ENCODE measurements around the gene HEXB.
"Not testable (repeated sequence)": the region's sequence is repeated elsewhere in the genome, so short reads cannot be mapped to it uniquely, and the experiment has no call there.

The HEXB gene

DNA sequence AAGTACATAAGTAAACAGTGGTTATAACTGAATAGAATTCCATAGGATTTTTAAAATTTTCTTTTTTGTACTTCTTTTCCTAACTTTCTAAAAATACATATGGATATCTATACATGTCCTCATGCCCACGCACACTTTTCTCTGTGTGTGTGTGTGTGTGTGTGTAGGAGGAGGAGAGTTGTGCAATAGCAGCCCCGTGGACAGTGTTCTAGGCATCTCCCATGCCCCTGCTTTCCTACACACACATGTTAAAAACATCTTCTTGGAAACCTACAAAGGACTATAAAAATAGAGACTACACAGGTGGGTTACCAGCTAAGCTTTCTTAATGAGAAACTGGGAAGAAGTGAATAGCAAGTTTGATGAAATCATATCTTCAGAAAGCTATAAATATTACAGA is 19.8 kb upstream of the HEXB start:
- Histone ChIP-seq H3K4me1 (ENCODE audit: control insufficient read depth, insufficient read depth, low read length) (no peaks in the 10 kb centered on the region), H3K9ac (ENCODE audit: low read length) (no peak overlapping the region), H3K27ac (ENCODE audit: low read depth, low read length) (no peak overlapping the region), H3K4me3 (ENCODE audit: low read length) (no peak overlapping the region), H3K36me3 (ENCODE audit: control insufficient read depth, insufficient read depth, low read length) (no peaks in the 10 kb centered on the region), H3K27me3 (ENCODE audit: control insufficient read depth, insufficient read depth, low read length) (no peaks in the 10 kb centered on the region)

GRCh38 chr5:74665816-74666215 is 19.2 kb upstream of the HEXB start:
- Histone ChIP-seq H3K9ac (ENCODE audit: low read length) (no peak overlapping the region), H3K27me3 (ENCODE audit: control insufficient read depth, insufficient read depth, low read length) (no peaks in the 10 kb centered on the region), H3K4me3 (ENCODE audit: low read length) (no peak overlapping the region), H3K4me1 (ENCODE audit: control insufficient read depth, insufficient read depth, low read length) (no peaks in the 10 kb centered on the region), H3K27ac (ENCODE audit: low read depth, low read length) (no peak overlapping the region), H3K36me3 (ENCODE audit: control insufficient read depth, insufficient read depth, low read length) (no peaks in the 10 kb centered on the region)

GRCh38 chr5:74667396-74667795 is 17.6 kb upstream of the HEXB start:
- no peaks in the 10 kb centered on the region for H3K36me3 ChIP-seq (ENCODE audit: control insufficient read depth, insufficient read depth, low read length)
- H3K4me1 ChIP-seq (ENCODE audit: control insufficient read depth, insufficient read depth, low read length): no peaks in the 10 kb centered on the region
- H3K4me3 ChIP-seq (ENCODE audit: low read length): no peak overlapping the region
- no peak overlapping the region for H3K27ac ChIP-seq (ENCODE audit: low read depth, low read length)
- H3K9ac ChIP-seq (ENCODE audit: low read length): no peak overlapping the region
- H3K27me3 ChIP-seq (ENCODE audit: control insufficient read depth, insufficient read depth, low read length): no peaks in the 10 kb centered on the region

- Histone ChIP-seq H3K27me3 (ENCODE audit: control insufficient read depth, insufficient read depth, low read length) (no peaks in the 10 kb centered on the region), H3K27ac (ENCODE audit: low read depth, low read length) (no peak overlapping the region), H3K4me3 (ENCODE audit: low read length) (no peak overlapping the region), H3K9ac (ENCODE audit: low read length) (no peak overlapping the region), H3K4me1 (ENCODE audit: control insufficient read depth, insufficient read depth, low read length) (peaks cover 4% of the 10 kb centered on the region), H3K36me3 (ENCODE audit: control insufficient read depth, insufficient read depth, low read length) (no peaks in the 10 kb centered on the region)
These were observed 15.2 kb upstream of the HEXB start for GRCh38 chr5:74669821-74670220.

GRCh38 chr5:74670396-74671038 is 14.5 kb upstream of the HEXB start:
- no peak overlapping the region for H3K4me3 ChIP-seq (ENCODE audit: low read length)
- peaks cover 4% of the 10 kb centered on the region for H3K4me1 ChIP-seq (ENCODE audit: control insufficient read depth, insufficient read depth, low read length)
- no peak overlapping the region for H3K27ac ChIP-seq (ENCODE audit: low read depth, low read length)
- no peaks in the 10 kb centered on the region for H3K27me3 ChIP-seq (ENCODE audit: control insufficient read depth, insufficient read depth, low read length)
- H3K36me3 ChIP-seq (ENCODE audit: control insufficient read depth, insufficient read depth, low read length): no peaks in the 10 kb centered on the region
- H3K9ac ChIP-seq (ENCODE audit: low read length): no peak overlapping the region

DNA sequence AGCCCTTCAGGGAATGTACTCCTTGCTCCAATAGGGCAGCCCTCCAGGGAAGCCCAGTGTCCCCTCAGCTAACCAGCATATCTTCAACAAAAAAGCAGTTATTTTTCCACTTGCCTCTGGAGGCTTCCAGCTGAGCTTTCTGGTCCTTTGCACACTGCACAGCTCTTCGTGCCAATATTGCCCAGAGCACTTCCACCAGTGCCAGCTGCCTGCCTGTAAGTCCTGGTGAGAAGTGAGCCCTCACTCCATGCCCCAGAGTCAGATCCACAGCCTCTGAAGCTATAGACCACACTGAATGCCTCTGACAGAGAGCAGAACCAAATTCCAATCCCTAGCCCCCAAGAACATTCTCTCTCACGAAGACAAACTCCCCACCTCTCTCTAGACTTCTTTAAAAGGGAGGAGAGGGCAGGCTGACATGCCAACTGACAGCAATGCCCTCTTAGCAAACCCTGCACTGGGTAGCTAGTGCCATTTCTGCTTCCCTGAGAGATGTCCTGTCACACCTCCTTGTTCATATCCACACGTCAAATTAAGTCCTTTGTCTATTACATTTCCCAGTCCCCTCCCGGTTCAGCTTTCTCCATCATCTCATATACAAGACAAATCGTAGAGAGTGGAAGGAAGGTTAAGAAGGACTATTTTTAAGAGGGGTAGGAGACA is 12.7 kb upstream of the HEXB start:
- Histone ChIP-seq H3K9ac (ENCODE audit: low read length) (no peak overlapping the region), H3K27ac (ENCODE audit: low read depth, low read length) (no peak overlapping the region), H3K27me3 (ENCODE audit: control insufficient read depth, insufficient read depth, low read length) (no peaks in the 10 kb centered on the region), H3K4me1 (ENCODE audit: control insufficient read depth, insufficient read depth, low read length) (peaks cover 4% of the 10 kb centered on the region), H3K36me3 (ENCODE audit: control insufficient read depth, insufficient read depth, low read length) (no peaks in the 10 kb centered on the region), H3K4me3 (ENCODE audit: low read length) (no peak overlapping the region)

GRCh38 chr5:74673011-74673790 is 11.8 kb upstream of the HEXB start:
- Histone ChIP-seq H3K36me3 (ENCODE audit: control insufficient read depth, insufficient read depth, low read length) (no peaks in the 10 kb centered on the region), H3K4me3 (ENCODE audit: low read length) (peak overlapping the region; percentile 44), H3K9ac (ENCODE audit: low read length) (no peak overlapping the region), H3K27me3 (ENCODE audit: control insufficient read depth, insufficient read depth, low read length) (no peaks in the 10 kb centered on the region), H3K27ac (ENCODE audit: low read depth, low read length) (peak overlapping the region; percentile 18), H3K4me1 (ENCODE audit: control insufficient read depth, insufficient read depth, low read length) (peaks cover 4% of the 10 kb centered on the region)

GRCh38 chr5:74676466-74676865 is 8.6 kb upstream of the HEXB start:
- H3K36me3 ChIP-seq (ENCODE audit: control insufficient read depth, insufficient read depth, low read length); H3K9ac ChIP-seq (ENCODE audit: low read length); H3K27me3 ChIP-seq (ENCODE audit: control insufficient read depth, insufficient read depth, low read length); H3K4me1 ChIP-seq (ENCODE audit: control insufficient read depth, insufficient read depth, low read length); H3K4me3 ChIP-seq (ENCODE audit: low read length); H3K27ac ChIP-seq (ENCODE audit: low read depth, low read length): not testable (repeated sequence)

DNA sequence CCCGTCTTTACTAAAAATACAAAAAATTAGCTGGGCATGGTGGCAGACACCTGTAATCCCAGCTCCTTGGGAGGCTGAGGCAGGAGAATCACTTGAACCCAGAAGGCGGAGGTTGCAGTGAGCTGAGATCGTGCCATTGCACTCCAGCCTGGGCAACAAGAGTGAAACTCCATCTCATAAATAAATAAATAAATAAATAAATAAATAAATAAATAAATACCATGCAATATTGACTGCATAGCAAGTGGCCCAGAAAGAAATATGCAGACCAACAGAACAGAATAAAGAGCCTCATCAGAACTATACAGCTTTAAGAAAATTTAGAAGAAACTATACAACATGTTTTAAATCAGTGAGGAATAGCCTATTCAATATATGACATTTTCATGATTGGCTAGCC is 6.9 kb upstream of the HEXB start:
- H3K27ac ChIP-seq (ENCODE audit: low read depth, low read length); H3K9ac ChIP-seq (ENCODE audit: low read length); H3K27me3 ChIP-seq (ENCODE audit: control insufficient read depth, insufficient read depth, low read length): not testable (repeated sequence)

GRCh38 chr5:74679300-74679699 is 5.7 kb upstream of the HEXB start:
- not testable (repeated sequence) for H3K9ac ChIP-seq (ENCODE audit: low read length); H3K4me1 ChIP-seq (ENCODE audit: control insufficient read depth, insufficient read depth, low read length); H3K27ac ChIP-seq (ENCODE audit: low read depth, low read length); H3K4me3 ChIP-seq (ENCODE audit: low read length); H3K27me3 ChIP-seq (ENCODE audit: control insufficient read depth, insufficient read depth, low read length); H3K36me3 ChIP-seq (ENCODE audit: control insufficient read depth, insufficient read depth, low read length)

More for the DNA sequence above, 6.9 kb upstream of the HEXB start:
- H3K36me3 ChIP-seq (ENCODE audit: control insufficient read depth, insufficient read depth, low read length); H3K4me3 ChIP-seq (ENCODE audit: low read length); H3K4me1 ChIP-seq (ENCODE audit: control insufficient read depth, insufficient read depth, low read length): not testable (repeated sequence)

DNA sequence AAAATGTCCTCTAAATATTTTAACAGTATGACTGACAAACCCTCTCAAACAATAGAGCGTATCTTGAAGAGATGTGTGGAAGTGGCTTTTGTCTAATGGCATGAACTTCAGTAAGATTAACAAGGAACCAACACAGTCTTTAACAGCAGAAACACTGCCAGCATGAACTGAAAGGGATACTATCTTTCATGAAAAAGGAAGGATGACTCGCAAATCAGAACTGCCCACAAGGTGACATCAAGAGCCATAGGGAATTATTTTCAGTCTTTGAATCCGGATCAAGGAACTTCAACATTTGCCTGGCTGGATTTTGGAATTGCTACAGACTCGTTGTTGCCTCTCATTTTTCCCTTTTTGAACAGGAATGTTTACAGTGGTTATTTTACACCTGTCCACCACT is 5.1 kb upstream of the HEXB start:
- no peak overlapping the region for H3K4me3 ChIP-seq (ENCODE audit: low read length)
- H3K36me3 ChIP-seq (ENCODE audit: control insufficient read depth, insufficient read depth, low read length): no peaks in the 10 kb centered on the region
- no peak overlapping the region for H3K9ac ChIP-seq (ENCODE audit: low read length)
- no peaks in the 10 kb centered on the region for H3K4me1 ChIP-seq (ENCODE audit: control insufficient read depth, insufficient read depth, low read length)
- H3K27me3 ChIP-seq (ENCODE audit: control insufficient read depth, insufficient read depth, low read length): no peaks in the 10 kb centered on the region
- H3K27ac ChIP-seq (ENCODE audit: low read depth, low read length): no peak overlapping the region

GRCh38 chr5:74685979-74686631 is 1.1 kb downstream of the HEXB start:
- peak overlapping the region; percentile 86 for H3K27ac ChIP-seq (ENCODE audit: low read depth, low read length)
- no peaks in the 10 kb centered on the region for H3K27me3 ChIP-seq (ENCODE audit: control insufficient read depth, insufficient read depth, low read length)
- H3K4me3 ChIP-seq (ENCODE audit: low read length): peak overlapping the region; percentile 75
- peak overlapping the region; percentile 66 for H3K9ac ChIP-seq (ENCODE audit: low read length)
- no peaks in the 10 kb centered on the region for H3K4me1 ChIP-seq (ENCODE audit: control insufficient read depth, insufficient read depth, low read length)
- H3K36me3 ChIP-seq (ENCODE audit: control insufficient read depth, insufficient read depth, low read length): peaks cover 2% of the 10 kb centered on the region

All from rectal smooth muscle tissue (tissue), 1 donor.